IMR-90 (cell line): Measurements from ENCODE around the gene KCNMB1. TPM values are rescaled to one million over a fixed set of nuclear protein-coding genes. Genes with fewer than 3 reads are reported as not detected.

ENCODE experiments used
- ATAC-seq: fragments of 200-7000 bp; cut with Tn5 transposase; 2 replicates; pipeline ENCODE4 v1.9.1; 2020; ENCODE audit warnings: low read depth, mild to moderate bottlenecking, moderate library complexity
- BruUV-seq: library from RNA; stranded (reverse); fragments of 400-500 nt; replicated peaks from 2 replicates; lab custom pipeline; 2021; lab: Mats Ljungman, UMichigan
- CTCF ChIA-PET: fragments of 300-600 bp; formaldehyde crosslinking; extraction: SDS; loops from one replicate; lab custom pipeline; 2021; ENCODE audit warnings: antibody characterized with exemption; lab: Yijun Ruan, JAX
- POLR2A ChIA-PET: fragments of 300-600 bp; sonication (Branson Sonifier 250); formaldehyde crosslinking; loops from one replicate; lab custom pipeline; 2022; ENCODE audit warnings: antibody characterized with exemption; ENCODE audit not compliant: unreplicated experiment; lab: Charles Lee
- DNase-seq: peaks from one replicate; pipeline ENCODE4 v3.0.0; 2013
- H2AFZ ChIP-seq: replicated peaks from 2 replicates; pipeline ENCODE3; 2013; ENCODE audit warnings: low read length, mild to moderate bottlenecking; ENCODE audit not compliant: poor library complexity
- H2AK5ac ChIP-seq: 2 replicates; pipeline ENCODE4 v1.6.1; 2013; ENCODE audit warnings: low read depth, low read length, inconsistent platforms
- H2AK9ac ChIP-seq: replicated peaks from 2 replicates; pipeline ENCODE3; 2013; ENCODE audit warnings: mild to moderate bottlenecking, low read depth, low read length, moderate library complexity; ENCODE audit not compliant: poor library complexity
- H2BK120ac ChIP-seq: 2 replicates; pipeline ENCODE4 v1.6.1; 2013; ENCODE audit warnings: low read depth, low read length, inconsistent platforms
- H2BK15ac ChIP-seq: 3 replicates; pipeline ENCODE4 v1.6.1; 2013; ENCODE audit warnings: low read depth, low read length, inconsistent platforms
- H2BK20ac ChIP-seq: 2 replicates; pipeline ENCODE4 v1.6.1; 2013; ENCODE audit warnings: low read depth, mild to moderate bottlenecking, inconsistent platforms, low read length, moderate library complexity
- H2BK5ac ChIP-seq: 2 replicates; pipeline ENCODE4 v1.6.1; 2013; ENCODE audit warnings: mild to moderate bottlenecking, low read depth, low read length, inconsistent platforms; ENCODE audit not compliant: poor library complexity, severe bottlenecking
- H3K14ac ChIP-seq: replicated peaks from 2 replicates; pipeline ENCODE4 v1.6.1; 2013; ENCODE audit warnings: low read depth, low read length, inconsistent platforms
- H3K18ac ChIP-seq: 2 replicates; pipeline ENCODE4 v1.6.1; 2013; ENCODE audit warnings: low read depth, low read length, control low read depth
- H3K23ac ChIP-seq: 2 replicates; pipeline ENCODE4 v1.6.1; 2013; ENCODE audit warnings: low read depth, low read length, inconsistent platforms
- H3K27ac ChIP-seq: 2 replicates; pipeline ENCODE4 v1.5.1; 2013; ENCODE audit warnings: mild to moderate bottlenecking, control low read depth, low read length; ENCODE audit not compliant: insufficient read depth
- H3K27me3 ChIP-seq: 2 replicates; pipeline ENCODE4 v1.6.1; 2013; ENCODE audit warnings: low read length; ENCODE audit not compliant: control insufficient read depth, insufficient read depth
- H3K36me3 ChIP-seq: 2 replicates; pipeline ENCODE4 v1.6.1; 2013; ENCODE audit warnings: low read length, mixed read lengths; ENCODE audit not compliant: control insufficient read depth, insufficient read depth
- H3K4ac ChIP-seq: 2 replicates; pipeline ENCODE4 v1.6.1; 2013; ENCODE audit warnings: low read depth, low read length, inconsistent platforms
- H3K4me1 ChIP-seq: 2 replicates; pipeline ENCODE4 v1.6.1; 2013; ENCODE audit warnings: low read length, mixed read lengths; ENCODE audit not compliant: control insufficient read depth, insufficient read depth
- H3K4me2 ChIP-seq: 2 replicates; pipeline ENCODE4 v1.6.1; 2013; ENCODE audit warnings: low read depth, mild to moderate bottlenecking, control low read depth, low read length, moderate library complexity
- H3K4me3 ChIP-seq: 2 replicates; pipeline ENCODE4 v1.5.1; 2013; ENCODE audit warnings: low read depth, mild to moderate bottlenecking, control low read depth, low read length, moderate library complexity; ENCODE audit not compliant: insufficient read depth
- H3K56ac ChIP-seq: 2 replicates; pipeline ENCODE4 v1.6.1; 2013; ENCODE audit warnings: low read length, inconsistent platforms; ENCODE audit not compliant: insufficient read depth; ENCODE audit errors: extremely low read depth
- H3K79me1 ChIP-seq, 2 experiments: 2 replicates each; pipeline ENCODE4 v1.6.1; 2013; ENCODE audit warnings: low read length in 2 of 2, inconsistent platforms in 1 of 2, low read depth in 1 of 2
- H3K9ac ChIP-seq: 2 replicates; pipeline ENCODE4 v1.6.1; 2013; ENCODE audit warnings: low read depth, low read length, control low read depth
- H3K9me1 ChIP-seq: 2 replicates; pipeline ENCODE4 v1.6.1; 2013; ENCODE audit warnings: low read length, inconsistent platforms; ENCODE audit not compliant: insufficient read depth
- H3K9me3 ChIP-seq: 2 replicates; pipeline ENCODE4 v1.6.1; 2013; ENCODE audit warnings: low read length; ENCODE audit not compliant: control insufficient read depth, insufficient read depth
- H4K20me1 ChIP-seq: 2 replicates; pipeline ENCODE4 v1.6.1; 2013; ENCODE audit warnings: low read length, inconsistent platforms; ENCODE audit not compliant: insufficient read depth
- H4K5ac ChIP-seq: 2 replicates; pipeline ENCODE4 v1.6.1; 2013; ENCODE audit warnings: mild to moderate bottlenecking, low read depth, low read length, control low read depth
- H4K8ac ChIP-seq, 2 experiments: 2 replicates each; pipeline ENCODE4 v1.6.1; 2013; ENCODE audit warnings: low read depth in 2 of 2, low read length in 2 of 2, control low read depth in 1 of 2, inconsistent platforms in 1 of 2
- H4K91ac ChIP-seq: 2 replicates; pipeline ENCODE4 v1.6.1; 2013; ENCODE audit warnings: low read depth, low read length, inconsistent platforms; ENCODE audit not compliant: insufficient read depth
- BHLHE40 ChIP-seq: fragments of 150-350 bp; IDR thresholded peaks from 2 replicates; pipeline ENCODE4 v1.6.1; 2016; ENCODE audit warnings: mild to moderate bottlenecking, low read depth, low read length
- CEBPB ChIP-seq: IDR thresholded peaks from 2 replicates; pipeline ENCODE4 v1.6.1; 2012; ENCODE audit warnings: low read depth, low read length, improper control_type of control experiment
- FOS ChIP-seq: fragments of 150-350 bp; IDR thresholded peaks from 2 replicates; pipeline ENCODE4 v1.6.1; 2016; ENCODE audit warnings: low read depth, low read length
- MAZ ChIP-seq: IDR thresholded peaks from 2 replicates; pipeline ENCODE4 v1.6.1; 2012; ENCODE audit warnings: low read depth, mild to moderate bottlenecking, low read length, improper control_type of control experiment, moderate library complexity, borderline replicate concordance
- MXI1 ChIP-seq: IDR thresholded peaks from 2 replicates; pipeline ENCODE4 v1.6.1; 2012; ENCODE audit warnings: low read depth, mild to moderate bottlenecking, low read length, moderate library complexity, borderline replicate concordance
- NFE2L2 ChIP-seq: fragments of 150-350 bp; IDR thresholded peaks from 2 replicates; pipeline ENCODE4 v1.6.1; 2016; ENCODE audit warnings: low read depth, mild to moderate bottlenecking, low read length
- RAD21 ChIP-seq: IDR thresholded peaks from 2 replicates; pipeline ENCODE4 v1.6.1; 2012; ENCODE audit warnings: low read length, improper control_type of control experiment
- RFX5 ChIP-seq: IDR thresholded peaks from 2 replicates; pipeline ENCODE4 v1.8.0; 2012; ENCODE audit warnings: low read depth, mild to moderate bottlenecking, low read length, moderate library complexity
- WGBS, 2 experiments: methylation state at CpG; one replicate each; pipeline versions ENCODE4 v1.1.5 to v1.1.7; 2013; ENCODE audit warnings: missing lambda C conversion rate in 2 of 2; ENCODE audit not compliant: insufficient read length in 1 of 2; ENCODE audit errors: extremely low coverage in 2 of 2; 5-methylcytosine and 5-hydroxymethylcytosine counted together
- dilution Hi-C: fragments of 300-500 bp; cut with HindIII; formaldehyde crosslinking; loops from one replicate; pipeline ENCODE4 v1.14.3; 2018; ENCODE audit warnings: low sequenced_read_pairs; ENCODE audit not compliant: unreplicated experiment
- in situ Hi-C: fragments of 300-500 bp; cut with MboI; formaldehyde crosslinking; loops from 3 replicates; pipeline ENCODE4 v1.14.3; 2019; ENCODE audit warnings: low sequenced_read_pairs, inconsistent platforms, mixed read lengths
- intact Hi-C: fragments of 100-400 bp; cut with micrococcal nuclease; formaldehyde crosslinking; loops from 2 replicates; pipeline ENCODE4 v1.10.0; 2022
- polyA plus RNA-seq, 3 experiments: library from polyadenylated mRNA; depleted of rRNA; stranded (reverse); fragments of >200 nt; gene quantifications; 2 replicates each; pipeline ENCODE4 v1.2.3, GENCODE V29; 2012; ENCODE audit warnings: low replicate concordance in 1 of 3
- total RNA-seq: library from RNA; depleted of rRNA; stranded (reverse); fragments of >200 nt; gene quantifications from 2 replicates; pipeline ENCODE4 v1.2.3, GENCODE V29; 2012
- TF ChIP-seq, protein P1 (sequence below): fragments of 150-350 bp; IDR thresholded peaks from 2 replicates; pipeline ENCODE4 v1.6.1; 2017; ENCODE audit warnings: mild to moderate bottlenecking, antibody characterized with exemption, low read length, low read depth
- TF ChIP-seq, protein P2 (sequence below): fragments of 150-350 bp; IDR thresholded peaks from 2 replicates; pipeline ENCODE4 v1.6.1; 2016; ENCODE audit warnings: low read depth, mild to moderate bottlenecking, low read length, moderate library complexity, borderline replicate concordance

Gene KCNMB1
- total and polyA plus RNA-seq, 2 of the 4 experiments (the other 2 are of a cell fraction) = not detected

DNA sequence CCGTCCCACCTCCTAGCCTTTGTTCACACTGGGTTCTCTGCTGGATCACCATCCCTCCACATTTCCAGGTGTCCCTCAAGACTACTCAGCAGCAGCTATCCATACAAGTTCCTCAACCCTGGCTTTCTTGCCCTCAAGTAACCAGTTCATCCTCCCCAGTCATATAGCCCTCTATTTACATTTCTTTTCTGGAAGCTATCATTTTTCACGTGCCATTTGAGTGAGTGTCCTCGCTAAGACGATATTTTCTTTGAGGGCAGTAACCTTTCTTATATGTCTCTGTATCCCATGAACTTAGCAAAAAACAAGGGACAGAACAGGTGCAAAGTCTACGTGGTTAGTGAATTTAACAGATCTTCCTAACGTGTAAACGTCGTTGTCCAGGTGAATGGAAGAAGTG is 29.6 kb upstream of the KCNMB1 start:
- Histone ChIP-seq H3K18ac (no peak overlapping the region), H3K4ac (no peak overlapping the region), H3K27ac (no peak overlapping the region), H2AK5ac (no peak overlapping the region), H3K36me3 (no peaks in the 10 kb centered on the region), H4K5ac (no peak overlapping the region), H2BK20ac (no peak overlapping the region), H3K79me1 (no peaks in the 10 kb centered on the region), H3K56ac (no peak overlapping the region), H3K9ac (no peak overlapping the region), H2AFZ (no peak overlapping the region), H4K8ac (no peak overlapping the region), H2BK5ac (no peak overlapping the region), H3K14ac (no peak overlapping the region), H3K9me1 (no peaks in the 10 kb centered on the region), H3K4me3 (no peak overlapping the region), H3K4me1 (no peaks in the 10 kb centered on the region), H4K91ac (no peak overlapping the region), H4K20me1 (no peaks in the 10 kb centered on the region), H3K4me2 (no peak overlapping the region), H3K27me3 (peaks cover 5% of the 10 kb centered on the region), H2AK9ac (no peak overlapping the region), H2BK15ac (no peak overlapping the region), H3K9me3 (no peaks in the 10 kb centered on the region), H2BK120ac (no peak overlapping the region), H3K23ac (no peak overlapping the region)
- CTCF ChIA-PET = interaction anchor here (1.5 kb wide), 1 partner anchor 15 kb away, joined by 3 read pairs; no protein-coding TSS in a partner anchor
- in situ Hi-C loops = no loop called here
- no peak for DNase-seq
- intact Hi-C loops = loop anchor here (1.0 kb wide), 1 partner anchor 150 kb away; no protein-coding TSS in a partner anchor
- no TSS peak for BruUV-seq
- POLR2A ChIA-PET = no interaction called here
- dilution Hi-C loops = no loop called here
- 65% methylated on average over 5 of the region's 8 CpGs; no CpG with 5 or more reads in 1 of the 2 experiments for WGBS, 2 experiments
- TF ChIP-seq MXI1 (no peak), RFX5 (no peak), BHLHE40 (no peak), MAZ (no peak), FOS (no peak), RAD21 (no peak), NFE2L2 (no peak), CEBPB (no peak)
- TF ChIP-seq, protein P1, sequence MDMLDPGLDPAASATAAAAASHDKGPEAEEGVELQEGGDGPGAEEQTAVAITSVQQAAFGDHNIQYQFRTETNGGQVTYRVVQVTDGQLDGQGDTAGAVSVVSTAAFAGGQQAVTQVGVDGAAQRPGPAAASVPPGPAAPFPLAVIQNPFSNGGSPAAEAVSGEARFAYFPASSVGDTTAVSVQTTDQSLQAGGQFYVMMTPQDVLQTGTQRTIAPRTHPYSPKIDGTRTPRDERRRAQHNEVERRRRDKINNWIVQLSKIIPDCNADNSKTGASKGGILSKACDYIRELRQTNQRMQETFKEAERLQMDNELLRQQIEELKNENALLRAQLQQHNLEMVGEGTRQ = no peak
- TF ChIP-seq, protein P2, sequence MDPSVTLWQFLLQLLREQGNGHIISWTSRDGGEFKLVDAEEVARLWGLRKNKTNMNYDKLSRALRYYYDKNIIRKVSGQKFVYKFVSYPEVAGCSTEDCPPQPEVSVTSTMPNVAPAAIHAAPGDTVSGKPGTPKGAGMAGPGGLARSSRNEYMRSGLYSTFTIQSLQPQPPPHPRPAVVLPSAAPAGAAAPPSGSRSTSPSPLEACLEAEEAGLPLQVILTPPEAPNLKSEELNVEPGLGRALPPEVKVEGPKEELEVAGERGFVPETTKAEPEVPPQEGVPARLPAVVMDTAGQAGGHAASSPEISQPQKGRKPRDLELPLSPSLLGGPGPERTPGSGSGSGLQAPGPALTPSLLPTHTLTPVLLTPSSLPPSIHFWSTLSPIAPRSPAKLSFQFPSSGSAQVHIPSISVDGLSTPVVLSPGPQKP = no peak
- peak; percentile 15; the same call in 1 of the 2 replicates for ATAC-seq
